WTC11 (cell line): ENCODE results near the gene RREB1. TPM values are rescaled to one million over a fixed set of nuclear protein-coding genes. Genes with fewer than 3 reads are reported as not detected.
A peak's percentile ranks its signal among the peaks of the same experiment; 100 is the strongest.

Experiments
- ETV6 ChIP-seq: sonication (generic); formaldehyde crosslinking; IDR thresholded peaks from 2 replicates; pipeline ENCODE4 v1.8.1; 2022; ENCODE audit warnings: mild to moderate bottlenecking, missing genetic modification reagents
- FOXJ3 ChIP-seq: sonication (generic); formaldehyde crosslinking; IDR thresholded peaks from 2 replicates; pipeline ENCODE4 v1.9.0; 2021; ENCODE audit warnings: missing genetic modification reagents, mild to moderate bottlenecking, borderline replicate concordance
- JAZF1 ChIP-seq: fragments of 250-450 bp; sonication (Bioruptor Pico); IDR thresholded peaks from 2 replicates; pipeline ENCODE4 v1.9.0; 2021; ENCODE audit warnings: moderate library complexity, mild to moderate bottlenecking, inconsistent platforms
- KAT7 ChIP-seq: sonication (generic); formaldehyde crosslinking; IDR thresholded peaks from 2 replicates; pipeline ENCODE4 v1.8.1; 2023; ENCODE audit warnings: missing genetic modification reagents, mild to moderate bottlenecking, borderline replicate concordance
- NFATC4 ChIP-seq: fragments of 250-450 bp; sonication (Bioruptor Pico); IDR thresholded peaks from 2 replicates; pipeline ENCODE4 v1.9.0; 2021; ENCODE audit warnings: mild to moderate bottlenecking
- NFE2L1 ChIP-seq: sonication (generic); formaldehyde crosslinking; IDR thresholded peaks from 2 replicates; pipeline ENCODE4 v1.8.1; 2023; ENCODE audit warnings: missing genetic modification reagents
- ZNF121 ChIP-seq: sonication (generic); formaldehyde crosslinking; IDR thresholded peaks from 2 replicates; pipeline ENCODE4 v1.8.0; 2023; ENCODE audit warnings: missing genetic modification reagents
- ZNF263 ChIP-seq: sonication (generic); formaldehyde crosslinking; IDR thresholded peaks from 2 replicates; pipeline ENCODE4 v1.8.1; 2022; ENCODE audit warnings: low read depth, mild to moderate bottlenecking, moderate library complexity, missing genetic modification reagents
- total RNA-seq: library from RNA; stranded (reverse); gene quantifications from 3 replicates; pipeline ENCODE4 v1.2.3, GENCODE V29; 2021
- TF ChIP-seq, protein P1 (sequence below): sonication (generic); formaldehyde crosslinking; IDR thresholded peaks from 2 replicates; pipeline ENCODE4 v1.8.1; 2022; ENCODE audit warnings: mild to moderate bottlenecking, moderate library complexity, missing genetic modification reagents
- TF ChIP-seq, protein P2 (sequence below): sonication (generic); formaldehyde crosslinking; IDR thresholded peaks from 2 replicates; pipeline ENCODE4 v1.8.1; 2023; ENCODE audit warnings: mild to moderate bottlenecking, missing genetic modification reagents, borderline replicate concordance
- TF ChIP-seq, protein P3 (sequence below): sonication (generic); formaldehyde crosslinking; IDR thresholded peaks from 2 replicates; pipeline ENCODE4 v1.8.1; 2022; ENCODE audit warnings: low read depth, mild to moderate bottlenecking, moderate library complexity, missing genetic modification reagents, borderline replicate concordance
- TF ChIP-seq, protein P4 (sequence below): sonication (generic); formaldehyde crosslinking; IDR thresholded peaks from 2 replicates; pipeline ENCODE4 v1.8.0; 2022; ENCODE audit warnings: mild to moderate bottlenecking, missing genetic modification reagents
- TF ChIP-seq, protein P5 (sequence below): fragments of 250-450 bp; sonication (Bioruptor Pico); IDR thresholded peaks from 2 replicates; pipeline ENCODE4 v1.9.0; 2021; ENCODE audit warnings: moderate library complexity, mild to moderate bottlenecking, inconsistent platforms, borderline replicate concordance
- TF ChIP-seq, protein P6 (sequence below): sonication (generic); formaldehyde crosslinking; IDR thresholded peaks from 2 replicates; pipeline ENCODE4 v1.8.1; 2022; ENCODE audit warnings: missing genetic modification reagents, borderline replicate concordance
- TF ChIP-seq, protein P7 (sequence below): sonication (generic); formaldehyde crosslinking; IDR thresholded peaks from 2 replicates; pipeline ENCODE4 v1.8.1; 2022; ENCODE audit warnings: mild to moderate bottlenecking, missing genetic modification reagents, moderate library complexity, borderline replicate concordance

RREB1 gene
- total RNA-seq, 1 experiment from 2014 or later: 38.5 TPM

DNA sequence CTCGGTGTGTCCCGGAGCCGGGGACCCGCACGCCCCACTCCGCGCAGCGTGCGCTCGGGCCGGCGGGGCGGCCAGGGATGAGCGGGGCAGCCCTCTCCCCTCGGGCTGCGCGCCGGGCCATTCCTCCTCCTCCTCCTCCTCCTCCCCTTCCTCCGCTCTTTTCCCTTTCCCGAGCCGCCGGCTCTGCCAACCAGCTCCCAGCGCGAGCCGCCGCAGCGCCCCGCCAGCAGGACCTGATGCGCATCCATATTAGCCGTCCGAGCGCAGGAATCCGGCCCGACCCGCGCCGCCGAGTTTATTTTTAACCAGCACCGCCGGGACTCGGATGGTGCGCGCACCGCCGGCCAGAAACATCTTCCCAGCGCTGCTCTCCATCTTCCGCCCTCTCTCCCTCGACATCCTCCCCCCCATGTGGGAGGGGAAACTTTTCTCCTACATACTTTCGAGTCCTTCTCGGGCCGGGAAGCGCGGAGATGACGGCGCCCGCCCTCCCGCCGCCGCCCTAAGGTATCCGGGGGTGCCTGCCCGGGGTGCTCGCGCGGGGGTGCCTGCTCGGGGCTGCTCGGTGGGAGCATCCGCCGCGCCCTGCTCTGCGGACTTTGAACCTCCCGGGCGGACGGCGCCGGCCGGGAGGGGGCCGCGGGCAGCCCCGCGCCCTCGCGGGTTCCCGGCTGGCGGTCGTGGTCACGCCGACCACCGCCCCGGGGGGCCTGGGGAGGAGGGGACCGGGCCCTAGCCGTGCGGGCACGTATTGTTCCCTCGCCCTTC, 619 bp downstream of the RREB1 start (continued):
- TF ChIP-seq, protein P1, sequence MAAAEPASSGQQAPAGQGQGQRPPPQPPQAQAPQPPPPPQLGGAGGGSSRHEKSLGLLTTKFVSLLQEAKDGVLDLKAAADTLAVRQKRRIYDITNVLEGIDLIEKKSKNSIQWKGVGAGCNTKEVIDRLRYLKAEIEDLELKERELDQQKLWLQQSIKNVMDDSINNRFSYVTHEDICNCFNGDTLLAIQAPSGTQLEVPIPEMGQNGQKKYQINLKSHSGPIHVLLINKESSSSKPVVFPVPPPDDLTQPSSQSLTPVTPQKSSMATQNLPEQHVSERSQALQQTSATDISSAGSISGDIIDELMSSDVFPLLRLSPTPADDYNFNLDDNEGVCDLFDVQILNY (CRISPR knock-in tag): peak; percentile 7; the same call in 1 of the 2 replicates
- peak; percentile 71; the same call in 1 of the 2 replicates for TF ChIP-seq ZNF263 (CRISPR knock-in tag)
- no peak for TF ChIP-seq NFATC4 (CRISPR knock-in tag)
- TF ChIP-seq, protein P2, sequence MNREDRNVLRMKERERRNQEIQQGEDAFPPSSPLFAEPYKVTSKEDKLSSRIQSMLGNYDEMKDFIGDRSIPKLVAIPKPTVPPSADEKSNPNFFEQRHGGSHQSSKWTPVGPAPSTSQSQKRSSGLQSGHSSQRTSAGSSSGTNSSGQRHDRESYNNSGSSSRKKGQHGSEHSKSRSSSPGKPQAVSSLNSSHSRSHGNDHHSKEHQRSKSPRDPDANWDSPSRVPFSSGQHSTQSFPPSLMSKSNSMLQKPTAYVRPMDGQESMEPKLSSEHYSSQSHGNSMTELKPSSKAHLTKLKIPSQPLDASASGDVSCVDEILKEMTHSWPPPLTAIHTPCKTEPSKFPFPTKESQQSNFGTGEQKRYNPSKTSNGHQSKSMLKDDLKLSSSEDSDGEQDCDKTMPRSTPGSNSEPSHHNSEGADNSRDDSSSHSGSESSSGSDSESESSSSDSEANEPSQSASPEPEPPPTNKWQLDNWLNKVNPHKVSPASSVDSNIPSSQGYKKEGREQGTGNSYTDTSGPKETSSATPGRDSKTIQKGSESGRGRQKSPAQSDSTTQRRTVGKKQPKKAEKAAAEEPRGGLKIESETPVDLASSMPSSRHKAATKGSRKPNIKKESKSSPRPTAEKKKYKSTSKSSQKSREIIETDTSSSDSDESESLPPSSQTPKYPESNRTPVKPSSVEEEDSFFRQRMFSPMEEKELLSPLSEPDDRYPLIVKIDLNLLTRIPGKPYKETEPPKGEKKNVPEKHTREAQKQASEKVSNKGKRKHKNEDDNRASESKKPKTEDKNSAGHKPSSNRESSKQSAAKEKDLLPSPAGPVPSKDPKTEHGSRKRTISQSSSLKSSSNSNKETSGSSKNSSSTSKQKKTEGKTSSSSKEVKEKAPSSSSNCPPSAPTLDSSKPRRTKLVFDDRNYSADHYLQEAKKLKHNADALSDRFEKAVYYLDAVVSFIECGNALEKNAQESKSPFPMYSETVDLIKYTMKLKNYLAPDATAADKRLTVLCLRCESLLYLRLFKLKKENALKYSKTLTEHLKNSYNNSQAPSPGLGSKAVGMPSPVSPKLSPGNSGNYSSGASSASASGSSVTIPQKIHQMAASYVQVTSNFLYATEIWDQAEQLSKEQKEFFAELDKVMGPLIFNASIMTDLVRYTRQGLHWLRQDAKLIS: no peak
- TF ChIP-seq, protein P3, sequence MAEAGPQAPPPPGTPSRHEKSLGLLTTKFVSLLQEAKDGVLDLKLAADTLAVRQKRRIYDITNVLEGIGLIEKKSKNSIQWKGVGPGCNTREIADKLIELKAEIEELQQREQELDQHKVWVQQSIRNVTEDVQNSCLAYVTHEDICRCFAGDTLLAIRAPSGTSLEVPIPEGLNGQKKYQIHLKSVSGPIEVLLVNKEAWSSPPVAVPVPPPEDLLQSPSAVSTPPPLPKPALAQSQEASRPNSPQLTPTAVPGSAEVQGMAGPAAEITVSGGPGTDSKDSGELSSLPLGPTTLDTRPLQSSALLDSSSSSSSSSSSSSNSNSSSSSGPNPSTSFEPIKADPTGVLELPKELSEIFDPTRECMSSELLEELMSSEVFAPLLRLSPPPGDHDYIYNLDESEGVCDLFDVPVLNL: no peak
- TF ChIP-seq NFE2L1 (CRISPR knock-in tag): no peak
- TF ChIP-seq, protein P4, sequence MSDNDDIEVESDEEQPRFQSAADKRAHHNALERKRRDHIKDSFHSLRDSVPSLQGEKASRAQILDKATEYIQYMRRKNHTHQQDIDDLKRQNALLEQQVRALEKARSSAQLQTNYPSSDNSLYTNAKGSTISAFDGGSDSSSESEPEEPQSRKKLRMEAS (CRISPR knock-in tag): no peak
- no peak for TF ChIP-seq ZNF121 (CRISPR knock-in tag)
- TF ChIP-seq, protein P5, sequence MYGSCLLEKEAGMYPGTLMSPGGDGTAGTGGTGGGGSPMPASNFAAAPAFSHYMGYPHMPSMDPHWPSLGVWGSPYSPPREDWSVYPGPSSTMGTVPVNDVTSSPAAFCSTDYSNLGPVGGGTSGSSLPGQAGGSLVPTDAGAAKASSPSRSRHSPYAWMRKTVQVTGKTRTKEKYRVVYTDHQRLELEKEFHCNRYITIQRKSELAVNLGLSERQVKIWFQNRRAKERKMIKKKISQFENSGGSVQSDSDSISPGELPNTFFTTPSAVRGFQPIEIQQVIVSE (CRISPR knock-in tag): no peak
- TF ChIP-seq ETV6 (CRISPR knock-in tag): no peak
- TF ChIP-seq FOXJ3 (CRISPR knock-in tag): no peak
- no peak for TF ChIP-seq JAZF1 (CRISPR knock-in tag)
- peak; percentile 33; the same call in 1 of the 2 replicates for TF ChIP-seq KAT7
- TF ChIP-seq, protein P6, sequence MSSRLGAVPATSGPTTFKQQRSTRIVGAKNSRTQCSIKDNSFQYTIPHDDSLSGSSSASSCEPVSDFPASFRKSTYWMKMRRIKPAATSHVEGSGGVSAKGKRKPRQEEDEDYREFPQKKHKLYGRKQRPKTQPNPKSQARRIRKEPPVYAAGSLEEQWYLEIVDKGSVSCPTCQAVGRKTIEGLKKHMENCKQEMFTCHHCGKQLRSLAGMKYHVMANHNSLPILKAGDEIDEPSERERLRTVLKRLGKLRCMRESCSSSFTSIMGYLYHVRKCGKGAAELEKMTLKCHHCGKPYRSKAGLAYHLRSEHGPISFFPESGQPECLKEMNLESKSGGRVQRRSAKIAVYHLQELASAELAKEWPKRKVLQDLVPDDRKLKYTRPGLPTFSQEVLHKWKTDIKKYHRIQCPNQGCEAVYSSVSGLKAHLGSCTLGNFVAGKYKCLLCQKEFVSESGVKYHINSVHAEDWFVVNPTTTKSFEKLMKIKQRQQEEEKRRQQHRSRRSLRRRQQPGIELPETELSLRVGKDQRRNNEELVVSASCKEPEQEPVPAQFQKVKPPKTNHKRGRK (CRISPR knock-in tag): no peak
- TF ChIP-seq, protein P7, sequence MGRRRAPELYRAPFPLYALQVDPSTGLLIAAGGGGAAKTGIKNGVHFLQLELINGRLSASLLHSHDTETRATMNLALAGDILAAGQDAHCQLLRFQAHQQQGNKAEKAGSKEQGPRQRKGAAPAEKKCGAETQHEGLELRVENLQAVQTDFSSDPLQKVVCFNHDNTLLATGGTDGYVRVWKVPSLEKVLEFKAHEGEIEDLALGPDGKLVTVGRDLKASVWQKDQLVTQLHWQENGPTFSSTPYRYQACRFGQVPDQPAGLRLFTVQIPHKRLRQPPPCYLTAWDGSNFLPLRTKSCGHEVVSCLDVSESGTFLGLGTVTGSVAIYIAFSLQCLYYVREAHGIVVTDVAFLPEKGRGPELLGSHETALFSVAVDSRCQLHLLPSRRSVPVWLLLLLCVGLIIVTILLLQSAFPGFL (CRISPR knock-in tag): no peak
